PC-3 (cell line): ENCODE data around the gene ARMC5. TPM values are rescaled to one million over a fixed set of nuclear protein-coding genes. Genes with fewer than 3 reads are reported as not detected.

Source experiments
- ATAC-seq: fragments of 200-7000 bp; cut with Tn5 transposase; 2 replicates; pipeline ENCODE4 v1.9.1; 2020; ENCODE audit warnings: mild to moderate bottlenecking, moderate library complexity
- BruUV-seq: library from RNA; stranded (reverse); fragments of 400-500 nt; replicated peaks from 2 replicates; lab custom pipeline; 2021; lab: Mats Ljungman, UMichigan
- CTCF ChIA-PET: fragments of 300-600 bp; sonication (Branson Sonifier 250); formaldehyde crosslinking; loops from one replicate; lab custom pipeline; 2022; ENCODE audit warnings: antibody characterized with exemption; lab: Charles Lee
- POLR2A ChIA-PET: fragments of 300-600 bp; sonication (Branson Sonifier 250); formaldehyde crosslinking; loops from one replicate; lab custom pipeline; 2022; ENCODE audit warnings: antibody characterized with exemption; ENCODE audit not compliant: unreplicated experiment; lab: Charles Lee
- DNase-seq: peaks from one replicate; pipeline ENCODE4 v3.0.0-alpha.2; 2015
- H2AFZ ChIP-seq: fragments of 300-600 bp; sonication (generic); 2 replicates; pipeline ENCODE4 v1.6.0; 2016; ENCODE audit warnings: antibody characterized with exemption, low read length
- H3F3A ChIP-seq: fragments of 300-600 bp; sonication (generic); one replicate; pipeline ENCODE4 v1.6.0; 2017; ENCODE audit warnings: antibody characterized with exemption, low read length, control low read depth, mild to moderate bottlenecking; ENCODE audit not compliant: unreplicated experiment
- H3K27ac ChIP-seq: fragments of 300-600 bp; sonication (generic); 2 replicates; pipeline ENCODE4 v1.5.1; 2016; ENCODE audit warnings: mild to moderate bottlenecking, low read length
- H3K27me3 ChIP-seq: fragments of 300-600 bp; sonication (generic); 2 replicates; pipeline ENCODE4 v1.6.1; 2016; ENCODE audit warnings: low read length, mixed read lengths
- H3K36me3 ChIP-seq: fragments of 300-600 bp; sonication (generic); 2 replicates; pipeline ENCODE4 v1.6.1; 2016; ENCODE audit warnings: low read depth, mixed run types, low read length, mixed read lengths
- H3K4me1 ChIP-seq: fragments of 300-600 bp; sonication (generic); 2 replicates; pipeline ENCODE4 v1.5.1; 2016; ENCODE audit warnings: low read length; ENCODE audit not compliant: insufficient read depth
- H3K4me2 ChIP-seq: fragments of 300-600 bp; sonication (generic); 2 replicates; pipeline ENCODE4 v1.6.0; 2016; ENCODE audit warnings: low read length
- H3K4me3 ChIP-seq: fragments of 300-600 bp; sonication (generic); 2 replicates; pipeline ENCODE4 v1.5.1; 2016; ENCODE audit warnings: mild to moderate bottlenecking, low read length, mixed read lengths
- H3K79me2 ChIP-seq: fragments of 300-600 bp; sonication (generic); 2 replicates; pipeline ENCODE4 v1.6.1; 2017; ENCODE audit warnings: low read length, mixed read lengths
- H3K9ac ChIP-seq: fragments of 300-600 bp; sonication (generic); 2 replicates; pipeline ENCODE4 v1.6.0; 2016; ENCODE audit warnings: mild to moderate bottlenecking, low read length
- H3K9me2 ChIP-seq: fragments of 300-600 bp; sonication (generic); replicated peaks from 2 replicates; pipeline ENCODE4 v1.6.1; 2016; ENCODE audit warnings: mixed run types, low read length, mixed read lengths
- H3K9me3 ChIP-seq: fragments of 300-600 bp; sonication (generic); 2 replicates; pipeline ENCODE4 v1.6.1; 2016; ENCODE audit warnings: low read length, mixed read lengths
- H4K20me1 ChIP-seq: fragments of 300-600 bp; sonication (generic); 2 replicates; pipeline ENCODE4 v1.6.1; 2016; ENCODE audit warnings: low read length, mixed read lengths
- EZH2 ChIP-seq: fragments of 300-600 bp; sonication (generic); IDR thresholded peaks from one replicate; pipeline ENCODE4 v1.6.1; 2017; ENCODE audit warnings: antibody characterized with exemption, mild to moderate bottlenecking, low read length; ENCODE audit not compliant: unreplicated experiment
- EZH2phosphoT487 ChIP-seq: fragments of 300-600 bp; sonication (generic); IDR thresholded peaks from 2 replicates; pipeline ENCODE4 v1.6.1; 2018; ENCODE audit warnings: mild to moderate bottlenecking, antibody characterized with exemption, low read length, borderline replicate concordance
- intact Hi-C: fragments of 100-400 bp; cut with micrococcal nuclease; formaldehyde crosslinking; loops from 2 replicates; pipeline ENCODE4 v1.9.0; 2023
- total RNA-seq: library from RNA; depleted of rRNA; stranded (reverse); fragments of >200 nt; gene quantifications from 2 replicates; pipeline ENCODE4 v1.2.3, GENCODE V29; 2014
- TF ChIP-seq, protein P1 (sequence below): fragments of 300-600 bp; sonication (generic); conservative IDR thresholded peaks from 2 replicates; pipeline ENCODE4 v1.5.1; 2017; ENCODE audit warnings: antibody characterized with exemption, low read depth, mild to moderate bottlenecking, low read length

The ARMC5 gene
- total RNA-seq, 1 experiment from 2014 or later, result 5.8 TPM

DNA sequence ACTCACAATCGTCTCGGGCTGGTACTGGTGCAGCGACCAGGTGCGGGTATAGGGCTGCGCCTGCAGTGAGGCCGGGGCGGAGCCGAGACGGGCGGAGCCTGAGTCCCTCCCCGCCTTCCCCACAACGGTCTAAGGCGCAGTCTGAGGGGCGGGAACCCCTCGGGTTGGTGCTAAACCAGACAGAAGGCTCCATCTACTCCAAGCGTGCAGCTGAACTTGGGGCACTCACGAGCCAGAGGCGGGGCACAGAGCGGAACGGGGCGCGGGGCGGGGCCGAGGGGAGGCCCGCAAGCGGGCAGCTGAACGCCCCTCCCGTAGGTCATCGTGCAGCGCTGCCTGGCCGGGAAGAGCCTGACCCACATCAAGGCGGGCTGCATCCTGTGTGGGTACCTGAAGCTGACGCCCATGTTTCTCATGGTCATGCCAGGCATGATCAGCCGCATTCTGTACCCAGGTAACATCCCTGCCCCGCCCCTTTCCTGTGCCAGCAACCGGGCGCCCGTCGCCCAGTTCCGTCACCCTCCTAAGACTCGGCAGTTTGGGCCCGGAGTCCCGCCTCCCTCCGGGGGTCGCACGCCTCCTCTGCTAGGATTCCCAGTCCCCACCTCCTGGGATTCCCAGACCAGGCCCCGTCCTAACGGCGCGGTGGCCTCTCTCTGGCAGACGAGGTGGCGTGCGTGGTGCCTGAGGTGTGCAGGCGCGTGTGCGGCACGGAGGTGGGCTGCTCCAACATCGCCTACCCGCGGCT lies 28.6 kb downstream of the ARMC5 start:
- Histone ChIP-seq H3K27me3 (no peaks in the 10 kb centered on the region), H3K9me3 (no peaks in the 10 kb centered on the region), H4K20me1 (no peaks in the 10 kb centered on the region), H3K9ac (peak overlapping the region; percentile 17; the same call in 1 of the 2 replicates), H3K4me1 (no peaks in the 10 kb centered on the region; the same call in 1 of the 2 replicates), H3K36me3 (no peaks in the 10 kb centered on the region), H3K9me2 (no peaks in the 10 kb centered on the region), H3K79me2 (no peaks in the 10 kb centered on the region), H2AFZ (peak overlapping the region; percentile 83), H3K4me2 (peak overlapping the region; percentile 92), H3F3A (no peaks in the 10 kb centered on the region), H3K4me3 (peak overlapping the region; percentile 79), H3K27ac (no peak overlapping the region)
- ChIA-PET CTCF (no interaction called here), POLR2A (no interaction called here)
- ATAC-seq (peak; percentile 88), DNase-seq (peak; percentile 60)
- BruUV-seq, result no TSS peak
- TF ChIP-seq, protein P1, sequence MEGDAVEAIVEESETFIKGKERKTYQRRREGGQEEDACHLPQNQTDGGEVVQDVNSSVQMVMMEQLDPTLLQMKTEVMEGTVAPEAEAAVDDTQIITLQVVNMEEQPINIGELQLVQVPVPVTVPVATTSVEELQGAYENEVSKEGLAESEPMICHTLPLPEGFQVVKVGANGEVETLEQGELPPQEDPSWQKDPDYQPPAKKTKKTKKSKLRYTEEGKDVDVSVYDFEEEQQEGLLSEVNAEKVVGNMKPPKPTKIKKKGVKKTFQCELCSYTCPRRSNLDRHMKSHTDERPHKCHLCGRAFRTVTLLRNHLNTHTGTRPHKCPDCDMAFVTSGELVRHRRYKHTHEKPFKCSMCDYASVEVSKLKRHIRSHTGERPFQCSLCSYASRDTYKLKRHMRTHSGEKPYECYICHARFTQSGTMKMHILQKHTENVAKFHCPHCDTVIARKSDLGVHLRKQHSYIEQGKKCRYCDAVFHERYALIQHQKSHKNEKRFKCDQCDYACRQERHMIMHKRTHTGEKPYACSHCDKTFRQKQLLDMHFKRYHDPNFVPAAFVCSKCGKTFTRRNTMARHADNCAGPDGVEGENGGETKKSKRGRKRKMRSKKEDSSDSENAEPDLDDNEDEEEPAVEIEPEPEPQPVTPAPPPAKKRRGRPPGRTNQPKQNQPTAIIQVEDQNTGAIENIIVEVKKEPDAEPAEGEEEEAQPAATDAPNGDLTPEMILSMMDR, result no peak
- TF ChIP-seq EZH2phosphoT487 (no peak), EZH2 (no peak)
- intact Hi-C loops, result no loop called here

DNA sequence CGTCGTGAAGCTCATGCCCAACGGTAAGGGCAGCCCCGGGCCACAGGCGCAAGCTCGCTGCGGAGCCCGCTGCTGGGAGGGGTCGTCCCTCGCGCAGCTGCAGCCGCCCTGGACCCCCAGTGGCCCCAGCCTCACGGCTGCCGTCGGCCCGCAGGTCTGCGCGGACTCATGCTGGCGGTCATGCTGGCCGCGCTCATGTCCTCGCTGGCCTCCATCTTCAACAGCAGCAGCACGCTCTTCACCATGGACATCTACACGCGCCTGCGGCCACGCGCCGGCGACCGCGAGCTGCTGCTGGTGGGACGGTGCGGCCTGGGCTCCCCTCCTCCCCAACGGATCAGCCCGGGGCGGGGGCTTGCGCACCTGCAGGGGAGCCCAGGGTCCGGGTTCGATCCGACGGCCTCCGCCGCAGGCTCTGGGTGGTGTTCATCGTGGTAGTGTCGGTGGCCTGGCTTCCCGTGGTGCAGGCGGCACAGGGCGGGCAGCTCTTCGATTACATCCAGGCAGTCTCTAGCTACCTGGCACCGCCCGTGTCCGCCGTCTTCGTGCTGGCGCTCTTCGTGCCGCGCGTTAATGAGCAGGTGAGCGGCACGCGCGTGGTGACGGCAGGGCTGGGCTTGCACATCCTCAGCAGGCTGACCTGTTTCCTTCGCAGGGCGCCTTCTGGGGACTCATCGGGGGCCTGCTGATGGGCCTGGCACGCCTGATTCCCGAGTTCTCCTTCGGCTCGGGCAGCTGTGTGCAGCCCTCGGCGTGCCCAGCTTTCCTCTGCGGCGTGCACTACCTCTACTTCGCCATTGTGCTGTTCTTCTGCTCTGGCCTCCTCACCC lies 29.4 kb downstream of the ARMC5 start:
- TF ChIP-seq, protein P1, result no peak
- TF ChIP-seq EZH2 (no peak), EZH2phosphoT487 (no peak)
- H3K4me2 ChIP-seq, result peak overlapping the region; percentile 92
- intact Hi-C loops, result no loop called here
- ATAC-seq (no peak), DNase-seq (no peak)
- ChIA-PET POLR2A (no interaction called here), CTCF (no interaction called here)
- no peaks in the 10 kb centered on the region for H3K27me3 ChIP-seq
- H3K9ac ChIP-seq, result no peak overlapping the region
- H4K20me1 ChIP-seq, result no peaks in the 10 kb centered on the region
- H3K36me3 ChIP-seq, result no peaks in the 10 kb centered on the region
- peak overlapping the region; percentile 79; the same call in 1 of the 2 replicates for H3K4me3 ChIP-seq
- no peak overlapping the region for H3K27ac ChIP-seq
- no peaks in the 10 kb centered on the region for H3K9me3 ChIP-seq
- no peaks in the 10 kb centered on the region for H3F3A ChIP-seq
- BruUV-seq, result no TSS peak
- H3K79me2 ChIP-seq, result no peaks in the 10 kb centered on the region
- H3K9me2 ChIP-seq, result no peaks in the 10 kb centered on the region
- H2AFZ ChIP-seq, result peak overlapping the region; percentile 83
- H3K4me1 ChIP-seq, result no peaks in the 10 kb centered on the region; the same call in 1 of the 2 replicates
